HepG2 (cell line): Measurements from ENCODE around the gene RUNX2. TPM values are rescaled to one million over a fixed set of nuclear protein-coding genes. Genes with fewer than 3 reads are reported as not detected.

Experiments
- ATAC-seq: fragments of 200-7000 bp; cut with Tn5 transposase; 3 replicates; pipeline ENCODE4 v1.9.1; 2020; ENCODE audit warnings: mild to moderate bottlenecking, moderate library complexity
- BruUV-seq: library from RNA; stranded (reverse); fragments of 400-500 nt; replicated peaks from 2 replicates; lab custom pipeline; 2021; lab: Mats Ljungman, UMichigan
- CTCF ChIA-PET: fragments of 300-600 bp; formaldehyde crosslinking; extraction: SDS; loops from one replicate; lab custom pipeline; 2021; ENCODE audit warnings: low total read pairs, inconsistent platforms, low intra/inter-chr PET ratio; lab: Yijun Ruan, JAX
- POLR2A ChIA-PET: fragments of 350-600 bp; sonication (Branson Sonifier 250); formaldehyde crosslinking; loops from one replicate; lab custom pipeline; 2020; ENCODE audit warnings: antibody characterized with exemption, inconsistent platforms; lab: Yijun Ruan, JAX
- DNase-seq: peaks from one replicate; pipeline ENCODE4 v3.0.0-alpha.2; 2015; ENCODE audit warnings: low spot score
- FAIRE-seq: peaks from 3 replicates; lab custom pipeline; 2011; peaks lifted over from hg19 to GRCh38; lab: Jason Lieb, UNC
- H2AFZ ChIP-seq: one replicate; pipeline ENCODE4 v1.6.1; 2011; ENCODE audit warnings: low read length, inconsistent platforms
- H3K27ac ChIP-seq: fragments of 300-600 bp; 3 replicates; pipeline ENCODE4 v1.8.0; 2011; ENCODE audit warnings: mixed run types, mild to moderate bottlenecking, mixed read lengths, low read length, inconsistent platforms; ENCODE audit not compliant: insufficient read depth; ENCODE audit errors: extremely low read length
- H3K27me3 ChIP-seq, 2 experiments: fragments of 200-600 bp in 1 of 2; 2 replicates in 1 of 2; 3 replicates in 1 of 2; pipeline versions ENCODE4 v1.6.0 to v1.8.0; 2011; ENCODE audit warnings: low read length in 2 of 2, mild to moderate bottlenecking in 2 of 2, moderate library complexity in 2 of 2, inconsistent platforms in 1 of 2; ENCODE audit not compliant: insufficient read depth in 2 of 2, control insufficient read depth in 1 of 2
- H3K36me3 ChIP-seq, 2 experiments: fragments of 200-600 bp in 1 of 2; replicated peaks in 1 of 2; 2 replicates in 1 of 2; 3 replicates in 1 of 2; pipeline versions ENCODE4 v1.5.1 to v1.8.0; 2011; ENCODE audit warnings: low read length in 2 of 2, inconsistent platforms in 1 of 2; ENCODE audit not compliant: insufficient read depth in 2 of 2, control insufficient read depth in 1 of 2
- H3K4me1 ChIP-seq: 2 replicates; pipeline ENCODE4 v1.5.1; 2012; ENCODE audit warnings: low read length, inconsistent platforms; ENCODE audit not compliant: insufficient read depth
- H3K4me2 ChIP-seq: 2 replicates; pipeline ENCODE4 v1.6.0; 2011; ENCODE audit warnings: low read depth, low read length, inconsistent platforms
- H3K4me3 ChIP-seq, 3 experiments: fragments of 200-600 bp in 1 of 3; sonication (generic), shearing (Covaris generic) in 1 of 3; replicated peaks in 1 of 3; 2 replicates each; pipeline ENCODE4 v1.5.1; 2011 to 2016; ENCODE audit warnings: low read length in 3 of 3, inconsistent platforms in 2 of 3, low read depth in 2 of 3, mild to moderate bottlenecking in 2 of 3, control low read depth in 1 of 3, mixed read lengths in 1 of 3; ENCODE audit not compliant: insufficient read depth in 1 of 3
- H3K79me2 ChIP-seq: one replicate; pipeline ENCODE4 v1.6.1; 2011; ENCODE audit warnings: low read length, inconsistent platforms; ENCODE audit not compliant: insufficient read depth
- H3K9ac ChIP-seq: 2 replicates; pipeline ENCODE4 v1.6.0; 2011; ENCODE audit warnings: mild to moderate bottlenecking, low read depth, low read length, inconsistent platforms; ENCODE audit not compliant: insufficient read depth
- H3K9me3 ChIP-seq: 2 replicates; pipeline ENCODE4 v1.5.1; 2012; ENCODE audit warnings: mild to moderate bottlenecking, low read length
- H4K20me1 ChIP-seq: 2 replicates; pipeline ENCODE4 v1.6.0; 2011; ENCODE audit warnings: inconsistent platforms, mild to moderate bottlenecking, low read length, moderate library complexity; ENCODE audit not compliant: insufficient read depth
- CBFB ChIP-seq: sonication (generic); formaldehyde crosslinking; IDR thresholded peaks from 2 replicates; pipeline ENCODE4 v1.4.0; 2020; ENCODE audit warnings: missing genetic modification reagents
- CBX2 ChIP-seq, 2 experiments: fragments of 200-600 bp in 1 of 2; sonication (generic); formaldehyde crosslinking in 1 of 2; IDR thresholded peaks; 2 replicates each; pipeline versions ENCODE4 v1.7.0 to v1.8.1; 2018 to 2022; ENCODE audit warnings: low read depth in 2 of 2, low read length in 1 of 2, mild to moderate bottlenecking in 1 of 2, missing genetic modification reagents in 1 of 2
- E2F2 ChIP-seq: sonication (generic); formaldehyde crosslinking; IDR thresholded peaks from 2 replicates; pipeline ENCODE4 v1.4.0; 2020; ENCODE audit warnings: missing genetic modification reagents, borderline replicate concordance
- EEA1 ChIP-seq: sonication (generic); formaldehyde crosslinking; IDR thresholded peaks from 2 replicates; pipeline ENCODE4 v1.5.1; 2020; ENCODE audit warnings: mild to moderate bottlenecking, missing genetic modification reagents, borderline replicate concordance
- EZH2 ChIP-seq: conservative IDR thresholded peaks from 2 replicates; pipeline ENCODE4 v1.6.1; 2012; ENCODE audit warnings: mild to moderate bottlenecking, low read depth, low read length, moderate library complexity
- HOXD1 ChIP-seq: sonication (generic); formaldehyde crosslinking; IDR thresholded peaks from 2 replicates; pipeline ENCODE4 v1.5.0; 2020; ENCODE audit warnings: missing genetic modification reagents
- MTF1 ChIP-seq: sonication (generic); formaldehyde crosslinking; IDR thresholded peaks from 2 replicates; pipeline ENCODE4 v1.5.0; 2020; ENCODE audit warnings: missing genetic modification reagents
- NR1H2 ChIP-seq: sonication (generic); formaldehyde crosslinking; IDR thresholded peaks from 2 replicates; pipeline ENCODE4 v1.8.1; 2022; ENCODE audit warnings: low read depth, missing genetic modification reagents, borderline replicate concordance
- ONECUT2 ChIP-seq: sonication (generic); formaldehyde crosslinking; IDR thresholded peaks from 2 replicates; pipeline ENCODE4 v1.4.0; 2020; ENCODE audit warnings: missing genetic modification reagents
- PHF5A ChIP-seq: IDR thresholded peaks from one replicate; pipeline ENCODE4 v1.6.1; 2018; ENCODE audit warnings: low read depth, missing genetic modification reagents; ENCODE audit not compliant: unreplicated experiment
- POGZ ChIP-seq: sonication (generic); formaldehyde crosslinking; IDR thresholded peaks from 2 replicates; pipeline ENCODE4 v1.4.0; 2020; ENCODE audit warnings: mild to moderate bottlenecking, missing genetic modification reagents
- SAP130 ChIP-seq: IDR thresholded peaks from 2 replicates; pipeline ENCODE4 v1.6.1; 2016; ENCODE audit warnings: low read depth
- SOX13 ChIP-seq, 3 experiments: fragments of 450-650 bp in 1 of 3; sonication (generic) in 1 of 3; formaldehyde crosslinking in 1 of 3; IDR thresholded peaks in 2 of 3; conservative IDR thresholded peaks in 1 of 3; 2 replicates each; pipeline versions ENCODE4 v1.5.0 to v1.6.1; 2016 to 2020; ENCODE audit warnings: antibody characterized with exemption in 1 of 3, mild to moderate bottlenecking in 1 of 3, missing compliant biosample characterization in 1 of 3, missing genetic modification reagents in 1 of 3, moderate library complexity in 1 of 3
- SRY ChIP-seq: sonication (generic); formaldehyde crosslinking; IDR thresholded peaks from 2 replicates; pipeline ENCODE4 v1.8.0; 2022; ENCODE audit warnings: mild to moderate bottlenecking, missing genetic modification reagents
- THYN1 ChIP-seq: sonication (generic); formaldehyde crosslinking; IDR thresholded peaks from 2 replicates; pipeline ENCODE4 v1.8.1; 2023; ENCODE audit warnings: low read depth, mild to moderate bottlenecking, moderate library complexity, missing genetic modification reagents, borderline replicate concordance
- ZFY ChIP-seq: sonication (generic); formaldehyde crosslinking; IDR thresholded peaks from 2 replicates; pipeline ENCODE4 v1.4.0; 2020; ENCODE audit warnings: missing genetic modification reagents
- ZKSCAN8 ChIP-seq: IDR thresholded peaks from 2 replicates; pipeline ENCODE4 v1.6.1; 2016; ENCODE audit warnings: borderline replicate concordance, missing genetic modification reagents, missing compliant biosample characterization
- ZNF564 ChIP-seq: sonication (generic); formaldehyde crosslinking; IDR thresholded peaks from 2 replicates; pipeline ENCODE4 v1.8.1; 2023; ENCODE audit warnings: mild to moderate bottlenecking, missing genetic modification reagents
- ZNF678 ChIP-seq: sonication (generic); formaldehyde crosslinking; IDR thresholded peaks from 2 replicates; pipeline ENCODE4 v1.4.0; 2020; ENCODE audit warnings: mild to moderate bottlenecking, missing genetic modification reagents
- ZNF7 ChIP-seq: IDR thresholded peaks from 2 replicates; pipeline ENCODE4 v1.6.1; 2016; ENCODE audit warnings: missing biosample characterization, missing genetic modification reagents
- ZSCAN22 ChIP-seq: sonication (generic); formaldehyde crosslinking; IDR thresholded peaks from 2 replicates; pipeline ENCODE4 v1.4.0; 2020; ENCODE audit warnings: mild to moderate bottlenecking, missing genetic modification reagents
- WGBS: methylation state at CpG from one replicate; pipeline ENCODE4 v1.1.6; 2017; ENCODE audit warnings: low lambda C conversion rate; 5-methylcytosine and 5-hydroxymethylcytosine counted together
- in situ Hi-C: cut with HindIII; loops from 2 replicates; pipeline ENCODE4 v1.10.0; 2017; ENCODE audit warnings: low pct_unique_long_range_greater_than_20kb; ENCODE audit not compliant: extremely low pct_ligation_motif_present
- intact Hi-C: fragments of 100-400 bp; cut with micrococcal nuclease; formaldehyde crosslinking; loops from one replicate; pipeline ENCODE4 v1.10.0; 2022; ENCODE audit not compliant: unreplicated experiment
- polyA plus RNA-seq, 8 experiments: library from polyadenylated mRNA; depleted of rRNA in 3 of 8; stranded (reverse) in 7 of 8; unstranded in 1 of 8; fragments of >200 nt; fragmentation: Illumina TruSeq in 4 of 8; extraction: Trizol in 4 of 8; gene quantifications; 2 replicates each; pipeline versions ENCODE4 v1.2.1 to v1.2.3, GENCODE V29; 2011 to 2016; ENCODE audit warnings: low read depth in 4 of 8, missing spikeins in 1 of 8, mixed read lengths in 1 of 8; ENCODE audit not compliant: insufficient read depth in 1 of 8
- total RNA-seq, 5 experiments: library from RNA; depleted of rRNA; stranded (reverse); fragments of >200 nt; fragmentation: Illumina TruSeq; extraction: Trizol; gene quantifications; 2 replicates each; pipeline ENCODE4 v1.2.3, GENCODE V29; 2016; ENCODE audit warnings: low read depth in 1 of 5
- TF ChIP-seq, protein P1 (sequence below): sonication (generic); formaldehyde crosslinking; IDR thresholded peaks from 2 replicates; pipeline ENCODE4 v1.9.0; 2022; ENCODE audit warnings: missing genetic modification reagents, mild to moderate bottlenecking, borderline replicate concordance

RUNX2 gene
- total and polyA plus RNA-seq, 2 of the 13 experiments (the other 11 are each of a cell fraction or from before 2014, with no cell fraction given), result not detected

- no peak overlapping the region for H2AFZ ChIP-seq
- peaks cover 24% of the 10 kb centered on the region for H3K4me1 ChIP-seq
- no peaks in the 10 kb centered on the region for H3K79me2 ChIP-seq
- intact Hi-C loops (loop anchor here (5.0 kb wide), 1 partner anchor 291 kb away; no protein-coding TSS in a partner anchor), in situ Hi-C loops (loop anchor here (5.0 kb wide), 1 partner anchor 764 kb away; no protein-coding TSS in a partner anchor)
- ATAC-seq (no peak), DNase-seq (no peak), FAIRE-seq (no peak)
- no peaks in the 10 kb centered on the region for H4K20me1 ChIP-seq
- H3K27ac ChIP-seq, result no peak overlapping the region
- ChIA-PET POLR2A (no interaction called here), CTCF (no interaction called here)
- peak overlapping the region; percentile 93 for H3K4me2 ChIP-seq
- no TSS peak for BruUV-seq
- H3K9me3 ChIP-seq, result no peaks in the 10 kb centered on the region
- no peaks in the 10 kb centered on the region for H3K36me3 ChIP-seq
- peaks cover 20 to 62% of the 10 kb centered on the region in 2 experiments for H3K27me3 ChIP-seq
- H3K4me3 ChIP-seq, result peak overlapping the region; percentile 62 to 78 (median 64)
- 37% methylated on average over 18 of the region's 19 CpGs for WGBS
- no peak overlapping the region for H3K9ac ChIP-seq
- TF ChIP-seq CBX2 (IDR thresholded peaks at IDR 0.05; ENCODE audit: low read depth, low read length) (peak; percentile 99), CBX2 (CRISPR knock-in tag; IDR thresholded peaks at IDR 0.05; ENCODE audit: low read depth) (no peak; the same call in 1 of the 2 replicates), THYN1 (CRISPR knock-in tag) (no peak), EZH2 (peak; percentile 78; the same call in 1 of the 2 replicates), E2F2 (CRISPR knock-in tag) (no peak), SOX13 (IDR thresholded peaks at IDR 0.05) (0 out of 2 replicates have a peak, but pooled peaks have one; percentile 29), SOX13 (CRISPR knock-in tag; conservative IDR thresholded peaks at IDR 0.05 in 1 of 2, IDR thresholded peaks at IDR 0.05 in 1 of 2) (no peak), ZFY (CRISPR knock-in tag) (no peak), ZNF678 (CRISPR knock-in tag) (no peak), NR1H2 (CRISPR knock-in tag) (no peak), ONECUT2 (CRISPR knock-in tag) (no peak), ZKSCAN8 (CRISPR knock-in tag) (no peak), HOXD1 (CRISPR knock-in tag) (no peak), CBFB (no peak), POGZ (CRISPR knock-in tag) (no peak), EEA1 (0 out of 2 replicates have a peak, but pooled peaks have one; percentile 23), ZSCAN22 (no peak), MTF1 (no peak), SRY (CRISPR knock-in tag) (no peak), PHF5A (CRISPR knock-in tag) (no peak), ZNF564 (CRISPR knock-in tag) (no peak), ZNF7 (CRISPR knock-in tag) (no peak), SAP130 (CRISPR knock-in tag) (no peak)
- TF ChIP-seq, protein P1, sequence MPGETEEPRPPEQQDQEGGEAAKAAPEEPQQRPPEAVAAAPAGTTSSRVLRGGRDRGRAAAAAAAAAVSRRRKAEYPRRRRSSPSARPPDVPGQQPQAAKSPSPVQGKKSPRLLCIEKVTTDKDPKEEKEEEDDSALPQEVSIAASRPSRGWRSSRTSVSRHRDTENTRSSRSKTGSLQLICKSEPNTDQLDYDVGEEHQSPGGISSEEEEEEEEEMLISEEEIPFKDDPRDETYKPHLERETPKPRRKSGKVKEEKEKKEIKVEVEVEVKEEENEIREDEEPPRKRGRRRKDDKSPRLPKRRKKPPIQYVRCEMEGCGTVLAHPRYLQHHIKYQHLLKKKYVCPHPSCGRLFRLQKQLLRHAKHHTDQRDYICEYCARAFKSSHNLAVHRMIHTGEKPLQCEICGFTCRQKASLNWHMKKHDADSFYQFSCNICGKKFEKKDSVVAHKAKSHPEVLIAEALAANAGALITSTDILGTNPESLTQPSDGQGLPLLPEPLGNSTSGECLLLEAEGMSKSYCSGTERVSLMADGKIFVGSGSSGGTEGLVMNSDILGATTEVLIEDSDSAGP (CRISPR knock-in tag), result no peak
Measured at GRCh38 chr6:45420909-45421708, 93.0 kb downstream of the RUNX2 start.
